Testis (tissue), 3 donors: Measurements from ENCODE around the gene WDR91. TPM values are rescaled to one million over a fixed set of nuclear protein-coding genes. Genes with fewer than 3 reads are reported as not detected.
A peak's percentile ranks its signal among the peaks of the same experiment; 100 is the strongest.

Source experiments
- DNase-seq: peaks from one replicate; pipeline ENCODE4 v3.0.0-alpha.2; 2019
- H3K27ac ChIP-seq, 2 donors: fragments of 200-600 bp; sonication (generic); one replicate each; pipeline ENCODE4 v1.5.1; 2019
- H3K27me3 ChIP-seq: fragments of 200-600 bp; sonication (generic); one replicate; pipeline ENCODE4 v1.5.1; 2019
- H3K36me3 ChIP-seq: fragments of 200-600 bp; sonication (generic); one replicate; pipeline ENCODE4 v1.5.1; 2017; ENCODE audit warnings: low read depth; ENCODE audit errors: missing control alignments
- H3K4me1 ChIP-seq: fragments of 200-600 bp; sonication (generic); one replicate; pipeline ENCODE4 v1.5.1; 2019
- H3K4me3 ChIP-seq, 2 donors: fragments of 200-600 bp; sonication (generic); one replicate each; pipeline ENCODE4 v1.5.1; 2017 to 2019
- H3K9me3 ChIP-seq: fragments of 200-600 bp; sonication (generic); one replicate; pipeline ENCODE4 v1.5.1; 2017
- CTCF ChIP-seq, 3 experiments: fragments of 450-650 bp in 2 of 3; fragments of 200-600 bp in 1 of 3; sonication (generic) in 1 of 3; IDR thresholded peaks; one replicate each; pipeline ENCODE4 v1.5.1; 2016 to 2019; ENCODE audit warnings: antibody characterized with exemption in 3 of 3, mild to moderate bottlenecking in 2 of 3, moderate library complexity in 1 of 3
- POLR2A ChIP-seq: fragments of 450-650 bp; IDR thresholded peaks from one replicate; pipeline ENCODE4 v1.6.1; 2017; ENCODE audit warnings: antibody characterized with exemption, mild to moderate bottlenecking, moderate library complexity
- WGBS, 2 donors: methylation state at CpG; one replicate each; pipeline ENCODE4 v1.1.5; 2018; 5-methylcytosine and 5-hydroxymethylcytosine counted together
- intact Hi-C: fragments of 100-400 bp; cut with DNase I; formaldehyde crosslinking; loops from one replicate; pipeline ENCODE4 v1.15.1; 2023; ENCODE audit warnings: low total_unique reads
- polyA plus RNA-seq: library from polyadenylated mRNA; stranded (reverse); fragments of 350-450 nt; fragmentation: Illumina TruSeq; extraction: RNeasy Lipid Tissue Mini Kit (QIAGEN cat#74804); gene quantifications from one replicate; pipeline ENCODE4 v1.2.3, GENCODE V29; 2014; ENCODE audit warnings: low read depth, low replicate concordance; ENCODE audit not compliant: insufficient read depth
- total RNA-seq, 2 donors: library from RNA; depleted of rRNA; stranded (reverse); fragments of >200 nt; gene quantifications; one replicate each; pipeline ENCODE4 v1.2.3, GENCODE V29; 2016

The WDR91 gene
- total and polyA plus RNA-seq, 3 donors from 2014 or later = 23.8 to 46.6 (median 29.5) TPM

DNA sequence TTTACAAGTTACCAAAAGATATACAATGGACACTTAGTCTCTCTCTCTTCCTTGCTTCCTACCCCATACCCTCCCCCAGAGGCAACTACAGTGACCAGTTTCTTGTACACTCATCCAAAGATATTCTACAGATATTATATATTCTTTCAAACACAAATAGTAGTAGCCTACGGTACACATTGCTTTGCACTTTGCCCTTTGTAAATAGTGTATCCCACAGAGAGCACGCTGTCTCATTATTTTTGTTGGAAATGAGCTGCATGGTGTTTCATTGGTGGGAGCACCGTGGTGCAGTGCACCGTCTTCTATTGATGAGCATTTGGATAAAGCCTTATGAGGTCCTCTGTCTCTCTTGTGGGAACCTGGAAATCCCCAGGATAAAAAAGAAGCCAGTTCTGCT lies 46.5 kb upstream of the WDR91 start:
- Histone ChIP-seq H3K27ac (no peak overlapping the region), H3K4me1 (peaks cover 45% of the 10 kb centered on the region), H3K9me3 (no peaks in the 10 kb centered on the region), H3K36me3 (no peaks in the 10 kb centered on the region), H3K27me3 (no peaks in the 10 kb centered on the region), H3K4me3 (no peak overlapping the region)
- no peak for TF ChIP-seq CTCF (IDR thresholded peaks at IDR 0.05)
- no peak for TF ChIP-seq POLR2A
- WGBS, 2 donors = 77 to 78% methylated on average over 4 of the region's 4 CpGs
- intact Hi-C loops = no loop called here
- DNase-seq = no peak

GRCh38 chr7:135253851-135254771 lies 42.8 kb upstream of the WDR91 start:
- TF ChIP-seq CTCF (IDR thresholded peaks at IDR 0.05) (no peak), POLR2A (no peak)
- peak; percentile 57 for DNase-seq
- Histone ChIP-seq H3K9me3 (no peaks in the 10 kb centered on the region), H3K36me3 (no peaks in the 10 kb centered on the region), H3K4me3 (no peak overlapping the region), H3K27ac (peak overlapping the region in 1 of 2 donors; percentile 31), H3K27me3 (no peaks in the 10 kb centered on the region), H3K4me1 (peaks cover 14% of the 10 kb centered on the region)
- intact Hi-C loops = no loop called here
- WGBS, 2 donors = 45 to 46% methylated on average over 4 to 9 of the region's 9 CpGs

DNA sequence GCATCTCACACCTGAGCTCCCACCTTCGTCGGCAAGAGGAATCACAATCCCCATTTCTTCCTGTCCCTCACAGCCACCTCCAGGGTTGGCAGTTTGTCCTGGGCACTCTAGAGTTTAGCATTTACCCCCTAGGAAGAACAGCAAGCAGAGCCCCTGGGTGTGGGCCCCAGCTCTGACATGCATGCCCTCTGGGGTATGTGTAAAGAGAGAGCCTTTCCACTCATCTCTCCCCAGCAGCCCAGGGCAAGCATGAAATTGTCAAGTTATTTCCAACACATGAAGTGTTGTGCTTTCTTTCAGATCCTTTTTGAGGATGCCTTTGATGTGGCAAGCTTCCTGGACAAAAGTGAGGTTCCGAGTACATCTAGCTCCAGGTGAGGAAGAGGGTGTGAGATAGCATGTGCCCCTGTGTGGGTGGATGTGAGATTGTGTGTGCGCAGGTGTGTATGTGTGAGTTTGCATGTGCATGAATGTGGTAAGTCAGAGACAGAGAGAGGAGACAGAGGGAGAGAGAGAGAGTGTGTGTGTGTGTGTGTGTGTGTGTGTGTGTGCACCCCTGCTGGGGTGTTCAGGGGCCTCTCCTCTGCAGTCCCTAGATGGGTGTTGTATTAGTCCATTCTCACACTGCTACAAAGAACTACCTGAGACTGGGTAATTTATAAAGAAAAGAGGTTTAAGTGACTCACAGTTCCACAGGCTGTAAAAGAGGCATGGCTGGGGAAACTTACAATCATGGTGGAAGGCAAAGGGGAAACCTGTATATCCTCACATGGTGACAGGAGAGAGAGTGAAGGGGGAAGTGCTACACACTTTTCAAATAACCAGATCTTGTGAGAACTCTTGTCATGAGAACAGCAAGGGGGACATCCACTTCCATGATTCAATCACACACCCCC lies 40.4 kb upstream of the WDR91 start:
- no peak for DNase-seq
- no peaks in the 10 kb centered on the region for H3K9me3 ChIP-seq
- H3K27me3 ChIP-seq = no peaks in the 10 kb centered on the region
- intact Hi-C loops = no loop called here
- H3K4me3 ChIP-seq = no peak overlapping the region
- WGBS, 2 donors = 89 to 95% methylated on average over 4 of the region's 4 CpGs
- no peak overlapping the region for H3K27ac ChIP-seq
- H3K4me1 ChIP-seq = peaks cover 13% of the 10 kb centered on the region
- TF ChIP-seq POLR2A = no peak
- TF ChIP-seq CTCF (IDR thresholded peaks at IDR 0.05) = no peak
- no peaks in the 10 kb centered on the region for H3K36me3 ChIP-seq

DNA sequence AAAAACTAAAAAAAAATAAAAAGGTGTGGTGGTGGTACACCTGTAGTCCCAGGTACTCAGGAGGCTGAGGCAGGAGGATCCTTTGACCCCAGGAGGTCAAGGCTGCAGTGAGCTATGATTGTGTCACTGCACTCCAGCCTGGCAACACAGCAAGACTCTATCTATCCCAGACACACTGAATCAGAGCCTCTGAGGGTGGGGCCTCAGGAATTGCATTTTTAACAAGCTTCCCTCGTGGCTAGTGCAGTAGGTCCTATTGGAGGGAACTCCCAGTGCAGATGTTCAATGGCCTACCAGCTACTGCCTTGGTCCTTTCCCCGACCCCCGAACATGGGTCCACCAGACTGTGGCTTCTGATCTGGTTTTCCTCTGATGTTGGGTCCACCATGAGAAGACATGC lies 37.2 kb upstream of the WDR91 start:
- no peak for DNase-seq
- no peaks in the 10 kb centered on the region for H3K9me3 ChIP-seq
- H3K27me3 ChIP-seq = no peaks in the 10 kb centered on the region
- H3K36me3 ChIP-seq = no peaks in the 10 kb centered on the region
- WGBS, 2 donors = 80 to 84% methylated on average over 3 of the region's 3 CpGs
- no peak for TF ChIP-seq POLR2A
- TF ChIP-seq CTCF (IDR thresholded peaks at IDR 0.05) = no peak
- H3K4me1 ChIP-seq = peaks cover under 1% of the 10 kb centered on the region
- no peak overlapping the region for H3K27ac ChIP-seq
- intact Hi-C loops = no loop called here
- H3K4me3 ChIP-seq = no peak overlapping the region
